Mammary epithelial cell (primary cell): ENCODE data around the gene CATSPER1.

Experiments used
- CTCF ChIP-seq, 2 donors: IDR thresholded peaks in 1 of 2; conservative IDR thresholded peaks in 1 of 2; 2 replicates each; pipeline ENCODE4 v1.5.1; 2011 to 2012; ENCODE audit warnings: inconsistent platforms in 2 of 2, low read length in 2 of 2, mild to moderate bottlenecking in 2 of 2, control low read depth in 1 of 2, low read depth in 1 of 2; ENCODE audit not compliant: insufficient read depth in 1 of 2; ENCODE audit errors: extremely low read depth in 1 of 2
- EZH2 ChIP-seq: IDR thresholded peaks from 2 replicates; pipeline ENCODE4 v1.6.1; 2012; ENCODE audit warnings: low read length, inconsistent platforms, borderline replicate concordance

GRCh38 chr11:66055021-66055420 lies 28.7 kb upstream of the CATSPER1 start:
- TF ChIP-seq CTCF (conservative IDR thresholded peaks at IDR 0.05 in 1 of 2, IDR thresholded peaks at IDR 0.05 in 1 of 2; ENCODE audit: extremely low read depth in 1 of 2, insufficient read depth in 1 of 2, low read depth in 1 of 2, low read length in 2 of 2) = no peak
- no peak for TF ChIP-seq EZH2
